Neural progenitor cell (in vitro differentiated cells): ENCODE data around the gene PDIA6.

ENCODE experiments used
- CTCF ChIP-seq: fragments of 200-600 bp; sonication (generic); IDR thresholded peaks from 2 replicates; pipeline ENCODE4 v1.5.1; 2017; ENCODE audit warnings: antibody characterized with exemption, mild to moderate bottlenecking
- EZH2 ChIP-seq: fragments of 200-600 bp; sonication (generic); IDR thresholded peaks from 2 replicates; pipeline ENCODE4 v1.6.1; 2017; ENCODE audit warnings: antibody characterized with exemption, mild to moderate bottlenecking, moderate library complexity
- EZH2phosphoT487 ChIP-seq: fragments of 200-600 bp; sonication (generic); IDR thresholded peaks from 2 replicates; pipeline ENCODE4 v1.6.1; 2017; ENCODE audit warnings: antibody characterized with exemption

DNA sequence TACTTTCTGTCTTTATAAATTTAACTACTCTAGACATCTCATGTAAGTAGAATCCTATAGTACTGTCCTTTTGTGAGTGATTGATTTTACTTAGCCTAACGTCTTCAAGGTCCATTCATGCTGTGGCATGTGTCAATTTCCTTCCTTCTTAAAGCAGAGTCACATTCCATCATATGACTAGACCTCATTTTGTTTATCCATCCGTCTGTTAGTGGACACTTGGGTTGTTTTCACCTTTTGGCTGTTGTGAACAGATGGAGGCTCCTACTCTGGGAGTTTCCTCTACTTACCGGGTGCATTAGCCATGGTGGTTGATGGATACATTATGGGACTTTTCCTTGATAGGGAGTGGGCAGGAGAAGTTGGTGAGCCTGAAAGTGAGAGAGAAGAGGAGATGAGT, 6.4 kb upstream of the PDIA6 start:
- TF ChIP-seq EZH2 (no peak), CTCF (no peak), EZH2phosphoT487 (no peak)
